ENCODE results near the gene DOCK3.

GRCh38 chr3:51063053-51063452, 388.3 kb downstream of the DOCK3 start:
- TF ChIP-seq, protein P1, sequence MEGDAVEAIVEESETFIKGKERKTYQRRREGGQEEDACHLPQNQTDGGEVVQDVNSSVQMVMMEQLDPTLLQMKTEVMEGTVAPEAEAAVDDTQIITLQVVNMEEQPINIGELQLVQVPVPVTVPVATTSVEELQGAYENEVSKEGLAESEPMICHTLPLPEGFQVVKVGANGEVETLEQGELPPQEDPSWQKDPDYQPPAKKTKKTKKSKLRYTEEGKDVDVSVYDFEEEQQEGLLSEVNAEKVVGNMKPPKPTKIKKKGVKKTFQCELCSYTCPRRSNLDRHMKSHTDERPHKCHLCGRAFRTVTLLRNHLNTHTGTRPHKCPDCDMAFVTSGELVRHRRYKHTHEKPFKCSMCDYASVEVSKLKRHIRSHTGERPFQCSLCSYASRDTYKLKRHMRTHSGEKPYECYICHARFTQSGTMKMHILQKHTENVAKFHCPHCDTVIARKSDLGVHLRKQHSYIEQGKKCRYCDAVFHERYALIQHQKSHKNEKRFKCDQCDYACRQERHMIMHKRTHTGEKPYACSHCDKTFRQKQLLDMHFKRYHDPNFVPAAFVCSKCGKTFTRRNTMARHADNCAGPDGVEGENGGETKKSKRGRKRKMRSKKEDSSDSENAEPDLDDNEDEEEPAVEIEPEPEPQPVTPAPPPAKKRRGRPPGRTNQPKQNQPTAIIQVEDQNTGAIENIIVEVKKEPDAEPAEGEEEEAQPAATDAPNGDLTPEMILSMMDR (conservative IDR thresholded peaks at IDR 0.05; ENCODE audit: low read depth, low read length): no peak
- TF ChIP-seq POLR2A (IDR thresholded peaks at IDR 0.05; ENCODE audit: low read depth, low read length) (no peak), RAD21 (IDR thresholded peaks at IDR 0.05; ENCODE audit: low read length) (no peak), RFX5 (IDR thresholded peaks at IDR 0.05; ENCODE audit: low read depth, low read length) (no peak), ELK1 (IDR thresholded peaks at IDR 0.05; ENCODE audit: borderline replicate concordance, low read depth, low read length) (no peak), SMC3 (IDR thresholded peaks at IDR 0.05; ENCODE audit: low read depth, low read length) (no peak), MAFK (IDR thresholded peaks at IDR 0.05; ENCODE audit: low read depth, low read length) (no peak), CEBPB (IDR thresholded peaks at IDR 0.05; ENCODE audit: low read depth, low read length) (no peak), NFE2L2 (IDR thresholded peaks at IDR 0.05; ENCODE audit: low read depth, low read length) (no peak), BHLHE40 (IDR thresholded peaks at IDR 0.05; ENCODE audit: low read depth, low read length) (no peak), MAZ (IDR thresholded peaks at IDR 0.05; ENCODE audit: borderline replicate concordance, low read depth, low read length) (no peak)
- TF ChIP-seq, protein P2, sequence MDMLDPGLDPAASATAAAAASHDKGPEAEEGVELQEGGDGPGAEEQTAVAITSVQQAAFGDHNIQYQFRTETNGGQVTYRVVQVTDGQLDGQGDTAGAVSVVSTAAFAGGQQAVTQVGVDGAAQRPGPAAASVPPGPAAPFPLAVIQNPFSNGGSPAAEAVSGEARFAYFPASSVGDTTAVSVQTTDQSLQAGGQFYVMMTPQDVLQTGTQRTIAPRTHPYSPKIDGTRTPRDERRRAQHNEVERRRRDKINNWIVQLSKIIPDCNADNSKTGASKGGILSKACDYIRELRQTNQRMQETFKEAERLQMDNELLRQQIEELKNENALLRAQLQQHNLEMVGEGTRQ (IDR thresholded peaks at IDR 0.05; ENCODE audit: low read depth, low read length): no peak

Measured in IMR-90 (cell line).